GM23338 (cell line): ENCODE measurements around the gene LRRC4B.

Experiments
- CTCF ChIP-seq, 2 experiments: fragments of 200-600 bp in 1 of 2; sonication (generic) in 1 of 2; conservative IDR thresholded peaks; 2 replicates each; pipeline versions ENCODE4 v1.5.1 to v1.6.1; 2016 to 2017; ENCODE audit warnings: antibody characterized with exemption in 2 of 2, low read depth in 2 of 2, mild to moderate bottlenecking in 2 of 2, moderate library complexity in 1 of 2
- EZH2 ChIP-seq: fragments of 200-600 bp; sonication (generic); IDR thresholded peaks from one replicate; pipeline ENCODE4 v1.8.0; 2017; ENCODE audit warnings: antibody characterized with exemption, mild to moderate bottlenecking, low read depth; ENCODE audit not compliant: unreplicated experiment
- POLR2AphosphoS5 ChIP-seq: IDR thresholded peaks from 2 replicates; pipeline ENCODE4 v1.6.1; 2016; ENCODE audit warnings: antibody characterized with exemption, low read depth
- REST ChIP-seq: IDR thresholded peaks from one replicate; pipeline ENCODE4 v1.6.1; 2018; ENCODE audit warnings: antibody characterized with exemption; ENCODE audit not compliant: unreplicated experiment

- TF ChIP-seq REST (no peak), POLR2AphosphoS5 (no peak), EZH2 (no peak), CTCF (conservative IDR thresholded peaks at IDR 0.05; ENCODE audit: low read depth in 2 of 2) (no peak)
Measured at GRCh38 chr19:50510121-50510670, 58.0 kb downstream of the LRRC4B start.
